Sigmoid colon (tissue), 7 donors: ENCODE results near the gene LRP1. TPM values are rescaled to one million over a fixed set of nuclear protein-coding genes. Genes with fewer than 3 reads are reported as not detected.
A peak's percentile ranks its signal among the peaks of the same experiment; 100 is the strongest.

Experiments used
- DNase-seq: peaks from one replicate; pipeline ENCODE4 v3.0.0-alpha.2; 2019
- H3K27ac ChIP-seq, 4 donors: fragments of 200-600 bp; sonication (generic); one replicate each; pipeline ENCODE4 v1.5.1; 2016 to 2019; ENCODE audit warnings: mild to moderate bottlenecking in 1 of 4
- H3K27me3 ChIP-seq, 3 donors: fragments of 200-600 bp; sonication (generic); one replicate each; pipeline ENCODE4 v1.5.1; 2019; ENCODE audit warnings: mild to moderate bottlenecking in 1 of 3
- H3K36me3 ChIP-seq, 4 donors: fragments of 200-600 bp; sonication (generic); one replicate each; pipeline ENCODE4 v1.5.1; 2016 to 2019
- H3K4me1 ChIP-seq, 4 donors: fragments of 200-600 bp; sonication (generic); one replicate each; pipeline ENCODE4 v1.5.1; 2017 to 2019
- H3K4me3 ChIP-seq, 4 donors: fragments of 200-600 bp; sonication (generic); one replicate each; pipeline ENCODE4 v1.5.1; 2017 to 2019; ENCODE audit warnings: mild to moderate bottlenecking in 2 of 4, moderate library complexity in 1 of 4
- H3K9me3 ChIP-seq, 4 donors: fragments of 200-600 bp in 3 of 4; sonication (generic) in 3 of 4; one replicate each; pipeline versions ENCODE4 v1.5.1 to v1.6.1; 2013 to 2019
- CTCF ChIP-seq, 4 experiments: fragments of 450-650 bp in 3 of 4; fragments of 200-600 bp in 1 of 4; IDR thresholded peaks; one replicate each; pipeline ENCODE4 v1.5.1; 2016 to 2019; ENCODE audit warnings: antibody characterized with exemption in 4 of 4, mild to moderate bottlenecking in 3 of 4, moderate library complexity in 2 of 4
- EP300 ChIP-seq, 4 donors: sonication (generic); formaldehyde crosslinking; IDR thresholded peaks; one replicate each; pipeline ENCODE4 v1.6.1; 2017; ENCODE audit warnings: antibody characterized with exemption in 4 of 4
- POLR2A ChIP-seq, 2 donors: fragments of 450-650 bp; IDR thresholded peaks; one replicate each; pipeline ENCODE4 v1.6.1; 2016; ENCODE audit warnings: antibody characterized with exemption in 2 of 2, mild to moderate bottlenecking in 2 of 2, moderate library complexity in 2 of 2
- POLR2AphosphoS5 ChIP-seq, 4 donors: sonication (generic); formaldehyde crosslinking; IDR thresholded peaks; one replicate each; pipeline ENCODE4 v1.6.1; 2017; ENCODE audit warnings: antibody characterized with exemption in 4 of 4
- WGBS, 2 donors: extraction: QIAGEN DNeasy Blood & Tissue Kit; methylation state at CpG; one replicate each; pipeline ENCODE4 v1.1.7; 2013; 5-methylcytosine and 5-hydroxymethylcytosine counted together
- intact Hi-C: fragments of 100-400 bp; cut with DNase I; formaldehyde crosslinking; loops from one replicate; pipeline ENCODE4 v1.15.1; 2023
- polyA plus RNA-seq, 3 donors: library from polyadenylated mRNA; stranded (reverse); fragments of 200-250 nt; gene quantifications; one replicate each; pipeline ENCODE4 v1.2.3, GENCODE V29; 2013
- total RNA-seq, 4 donors: library from RNA; depleted of rRNA; stranded (reverse); fragments of >200 nt; gene quantifications; one replicate each; pipeline ENCODE4 v1.1.0, GENCODE V29; 2016
- donor health status: healthy with polysubstance abuse.
- donor health status: Bipolar disorder and iron deficiency.
- donor health status: healthy.

The LRP1 gene
- total and polyA plus RNA-seq, 7 donors = 11.4 to 262 (median 147) TPM

- Histone ChIP-seq H3K27ac (peak overlapping the region in 3 of 4 donors; percentile 38 to 98 (median 47)), H3K27me3 (no peaks in the 10 kb centered on the region), H3K36me3 (peaks cover 18 to 50% (median 30%) of the 10 kb centered on the region in 4 donors), H3K9me3 (no peaks in the 10 kb centered on the region), H3K4me3 (no peak overlapping the region), H3K4me1 (peaks cover 0 to 52% (median 48%) of the 10 kb centered on the region in 4 donors)
- WGBS, 2 donors = 75 to 79% methylated on average over 7 of the region's 7 CpGs
- TF ChIP-seq POLR2AphosphoS5 (IDR thresholded peaks at IDR 0.05) (peak; percentile 14 to 67 (median 44)), CTCF (IDR thresholded peaks at IDR 0.05) (no peak)
- DNase-seq = no peak
- intact Hi-C loops = loop anchor here (1.0 kb wide), 1 partner anchor 14 kb away; no protein-coding TSS in a partner anchor
Observed at GRCh38 chr12:57107456-57108155, 20.7 kb upstream of the LRP1 start.

GRCh38 chr12:57109207-57110103 lies 18.8 kb upstream of the LRP1 start:
- intact Hi-C loops = loop anchor here (1.0 to 5.0 kb wide), 2 partner anchors 17 to 102 kb away; partner anchors contain the start of gene ZBTB39
- 52 to 59% methylated on average over 7 of the region's 7 CpGs for WGBS, 2 donors

GRCh38 chr12:57110104-57111030 lies 17.9 kb upstream of the LRP1 start:
- 3% methylated on average over 28 of the region's 28 CpGs for WGBS, 2 donors
- Histone ChIP-seq H3K4me1 (peaks cover 0 to 55% (median 50%) of the 10 kb centered on the region in 4 donors), H3K27me3 (no peaks in the 10 kb centered on the region), H3K4me3 (peak overlapping the region; percentile 59 to 83 (median 68)), H3K36me3 (peaks cover 11 to 27% (median 16%) of the 10 kb centered on the region in 4 donors), H3K27ac (peak overlapping the region; percentile 94 to 99 (median 98)), H3K9me3 (no peaks in the 10 kb centered on the region)
- intact Hi-C loops = loop anchor here (1.0 to 5.0 kb wide), 3 partner anchors 18 to 103 kb away; partner anchors contain the start of gene ZBTB39
- DNase-seq = peak; percentile 89
- TF ChIP-seq POLR2AphosphoS5 (IDR thresholded peaks at IDR 0.05) = peak; percentile 48 to 66 (median 61)
- TF ChIP-seq POLR2A (IDR thresholded peaks at IDR 0.05) = no peak
- TF ChIP-seq EP300 (IDR thresholded peaks at IDR 0.05) = peak in 1 of 4 donors; percentile 8
- TF ChIP-seq CTCF (IDR thresholded peaks at IDR 0.05) = no peak

More at GRCh38 chr12:57109207-57110103, 18.8 kb upstream of the LRP1 start:
- Histone ChIP-seq H3K4me3 (peak overlapping the region; percentile 59 to 83 (median 68)), H3K4me1 (peaks cover 0 to 55% (median 50%) of the 10 kb centered on the region in 4 donors), H3K27ac (peak overlapping the region; percentile 94 to 99 (median 98)), H3K27me3 (no peaks in the 10 kb centered on the region), H3K36me3 (peaks cover 18 to 36% (median 25%) of the 10 kb centered on the region in 4 donors), H3K9me3 (no peaks in the 10 kb centered on the region)
- no peak for DNase-seq
- TF ChIP-seq EP300 (IDR thresholded peaks at IDR 0.05) = no peak

- peaks cover 0 to 52% (median 47%) of the 10 kb centered on the region in 4 donors for H3K4me1 ChIP-seq
Observed at GRCh38 chr12:57111031-57111734, 17.1 kb upstream of the LRP1 start, which contains the start of gene STAT6. TSS of gene STAT6 (minus strand) at chr12:57111362. CDS start at chr12:57108278, 3,084 bp downstream.

More at GRCh38 chr12:57111031-57111734, 17.1 kb upstream of the LRP1 start, which contains the start of gene STAT6:
- intact Hi-C loops = loop anchor here (1.0 to 5.0 kb wide), 2 partner anchors 24 to 104 kb away; partner anchors contain the start of gene ZBTB39
- WGBS, 2 donors = 0 to 1% methylated on average over 13 of the region's 13 CpGs
- Histone ChIP-seq H3K27ac (peak within 1 kb of the TSS; percentile 94 to 99 (median 98)), H3K9me3 (no peaks in the 10 kb centered on the region), H3K36me3 (peaks cover 4 to 18% (median 11%) of the 10 kb centered on the region in 4 donors), H3K4me3 (peak within 1 kb of the TSS; percentile 59 to 83 (median 68)), H3K27me3 (no peaks in the 10 kb centered on the region)
- peak in 2 of 4 donors; percentile 7 to 46 for TF ChIP-seq POLR2AphosphoS5 (IDR thresholded peaks at IDR 0.05)
- no peak for TF ChIP-seq EP300 (IDR thresholded peaks at IDR 0.05)
- peak in 1 of 4 experiments; percentile 15 for TF ChIP-seq CTCF (IDR thresholded peaks at IDR 0.05)
- TF ChIP-seq POLR2A (IDR thresholded peaks at IDR 0.05) = peak; percentile 62 to 70
- DNase-seq = peak; percentile 94
